ENCODE measurements around the gene SPEN. TPM values are rescaled to one million over a fixed set of nuclear protein-coding genes. Genes with fewer than 3 reads are reported as not detected.
"Not testable (repeated sequence)": the region's sequence is repeated elsewhere in the genome, so short reads cannot be mapped to it uniquely, and the experiment has no call there.

Gene SPEN
- total RNA-seq, 2 experiments from 2014 or later, result 37.0 to 41.9 TPM

- Mint-ChIP-seq H3K27ac (no peak overlapping the region), H3K4me1 (ENCODE audit: low read depth) (peaks cover 5% of the 10 kb centered on the region), H3K27me3 (no peaks in the 10 kb centered on the region), H3K36me3 (no peaks in the 10 kb centered on the region), H3K4me3 (no peak overlapping the region), H3K9me3 (no peaks in the 10 kb centered on the region)
- intact Hi-C loops (cut with micrococcal nuclease), result loop anchor here (5.0 kb wide), 1 partner anchor 101 kb away; no protein-coding TSS in a partner anchor
- POLR2A ChIA-PET, result no interaction called here
- CTCF ChIA-PET, result interaction anchor here (0.6 to 2.7 kb wide), 7 partner anchors 9 to 72 kb away, joined by 3 to 12 read pairs (median 9); partner anchors contain the start of gene SPEN
- DNase-seq, result no peak
These were observed 30.8 kb upstream of the SPEN start for GRCh38 chr1:15816674-15817073.

DNA sequence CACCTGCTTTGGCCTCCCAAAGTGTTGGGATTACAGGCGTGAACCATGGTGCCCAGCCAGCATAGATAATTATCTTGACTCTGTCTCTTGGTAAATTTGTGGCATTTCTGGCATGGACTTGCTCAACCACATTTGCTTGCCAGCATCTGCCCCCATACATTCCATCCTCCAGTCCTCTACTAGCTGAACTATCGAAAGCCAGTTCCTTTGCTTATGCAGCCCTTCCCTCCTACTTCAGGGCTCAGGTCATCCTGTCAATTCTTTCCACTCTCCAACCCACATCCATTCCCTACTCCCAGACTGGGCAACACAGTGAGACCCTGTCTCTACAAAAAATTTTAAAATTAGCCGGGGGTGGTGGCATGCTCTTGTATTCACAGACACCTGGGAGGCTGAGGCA lies 27.0 kb upstream of the SPEN start:
- no peak for DNase-seq
- H3K36me3 Mint-ChIP-seq, result no peaks in the 10 kb centered on the region
- no peak overlapping the region for H3K4me3 Mint-ChIP-seq
- no peaks in the 10 kb centered on the region for H3K27me3 Mint-ChIP-seq
- H3K9me3 Mint-ChIP-seq, result no peaks in the 10 kb centered on the region
- intact Hi-C loops (cut with micrococcal nuclease), result no loop called here
- ChIA-PET CTCF (no interaction called here), POLR2A (no interaction called here)
- no peak overlapping the region for H3K27ac Mint-ChIP-seq
- H3K4me1 Mint-ChIP-seq (ENCODE audit: low read depth), result peaks cover 3% of the 10 kb centered on the region

- CTCF ChIA-PET, result interaction anchor here (1.3 to 1.9 kb wide), 2 partner anchors 10 kb away, joined by 3 to 4 read pairs; no protein-coding TSS in a partner anchor
- Mint-ChIP-seq H3K27me3 (no peaks in the 10 kb centered on the region), H3K4me1 (ENCODE audit: low read depth) (peaks cover 8% of the 10 kb centered on the region), H3K36me3 (no peaks in the 10 kb centered on the region), H3K27ac (no peak overlapping the region), H3K4me3 (no peak overlapping the region), H3K9me3 (no peaks in the 10 kb centered on the region)
- POLR2A ChIA-PET, result interaction anchor here (0.7 kb wide), 1 partner anchor 111 kb away, joined by 3 read pairs; no protein-coding TSS in a partner anchor
- no peak for DNase-seq
- intact Hi-C loops (cut with micrococcal nuclease), result no loop called here
These were observed 21.7 kb upstream of the SPEN start for GRCh38 chr1:15825800-15826199.

- no peaks in the 10 kb centered on the region for H3K9me3 Mint-ChIP-seq
- intact Hi-C loops (cut with micrococcal nuclease), result no loop called here
- CTCF ChIA-PET, result interaction anchor here (1.3 to 1.9 kb wide), 2 partner anchors 9 to 11 kb away, joined by 3 to 4 read pairs; no protein-coding TSS in a partner anchor
- no peak overlapping the region for H3K4me3 Mint-ChIP-seq
- H3K27me3 Mint-ChIP-seq, result no peaks in the 10 kb centered on the region
- no peak overlapping the region for H3K27ac Mint-ChIP-seq
- peaks cover 12% of the 10 kb centered on the region for H3K4me1 Mint-ChIP-seq (ENCODE audit: low read depth)
- peaks cover 4% of the 10 kb centered on the region for H3K36me3 Mint-ChIP-seq
- DNase-seq, result no peak
- POLR2A ChIA-PET, result no interaction called here
These were observed 20.5 kb upstream of the SPEN start for GRCh38 chr1:15826810-15827507.

GRCh38 chr1:15827567-15827966 lies 19.9 kb upstream of the SPEN start:
- H3K27ac Mint-ChIP-seq; H3K27me3 Mint-ChIP-seq; intact Hi-C loops (cut with micrococcal nuclease); H3K36me3 Mint-ChIP-seq; POLR2A ChIA-PET; H3K4me3 Mint-ChIP-seq; H3K9me3 Mint-ChIP-seq; DNase-seq: not testable (repeated sequence)
- H3K4me1 Mint-ChIP-seq (ENCODE audit: low read depth), result peaks cover 13% of the 10 kb centered on the region
- CTCF ChIA-PET, result interaction anchor here (0.8 kb wide), 1 partner anchor 43 kb away, joined by 4 read pairs; no protein-coding TSS in a partner anchor

DNA sequence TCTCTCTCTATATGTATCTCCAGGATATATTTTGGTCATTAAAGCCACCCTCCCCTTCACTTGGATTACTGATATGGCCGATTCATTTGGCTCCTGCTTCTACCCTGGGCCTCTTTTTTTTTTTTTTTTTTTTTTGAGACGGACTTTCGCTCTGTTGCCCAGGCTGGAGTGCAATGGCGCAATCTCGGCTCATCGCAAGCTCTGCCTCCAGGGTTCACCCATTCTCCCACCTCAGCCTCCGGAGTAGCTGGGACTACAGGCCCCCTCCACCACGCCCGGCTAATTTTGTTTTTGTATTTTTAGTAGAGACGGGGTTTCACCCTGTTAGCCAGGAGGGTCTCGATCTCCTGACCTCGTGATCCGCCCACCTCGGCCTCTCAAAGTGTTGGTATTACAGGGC lies 18.6 kb upstream of the SPEN start:
- H3K36me3 Mint-ChIP-seq; H3K27me3 Mint-ChIP-seq; intact Hi-C loops (cut with micrococcal nuclease); H3K9me3 Mint-ChIP-seq; POLR2A ChIA-PET; H3K4me3 Mint-ChIP-seq; DNase-seq; H3K27ac Mint-ChIP-seq: not testable (repeated sequence)
- peaks cover 18% of the 10 kb centered on the region for H3K4me1 Mint-ChIP-seq (ENCODE audit: low read depth)
- CTCF ChIA-PET, result interaction anchor here (2.2 kb wide), 1 partner anchor 13 kb away, joined by 10 read pairs; no protein-coding TSS in a partner anchor

- Mint-ChIP-seq H3K36me3 (peaks cover 4% of the 10 kb centered on the region), H3K27ac (no peak overlapping the region), H3K27me3 (no peaks in the 10 kb centered on the region), H3K4me3 (no peak overlapping the region), H3K9me3 (no peaks in the 10 kb centered on the region), H3K4me1 (ENCODE audit: low read depth) (peaks cover 18% of the 10 kb centered on the region)
- DNase-seq, result no peak
- ChIA-PET CTCF (interaction anchor here (2.2 kb wide), 1 partner anchor 14 kb away, joined by 10 read pairs; no protein-coding TSS in a partner anchor), POLR2A (no interaction called here)
- intact Hi-C loops (cut with micrococcal nuclease), result no loop called here
These were observed 17.2 kb upstream of the SPEN start for GRCh38 chr1:15830258-15830657.

GRCh38 chr1:15833069-15833679 lies 14.3 kb upstream of the SPEN start:
- peak overlapping the region; percentile 96 for H3K27ac Mint-ChIP-seq
- peaks cover 4% of the 10 kb centered on the region for H3K36me3 Mint-ChIP-seq
- H3K27me3 Mint-ChIP-seq, result no peaks in the 10 kb centered on the region
- ChIA-PET POLR2A (interaction anchor here (0.6 to 3.3 kb wide), 10 partner anchors 11 to 609 kb away, joined by 3 to 97 read pairs (median 6); partner anchors contain the start of genes CPLANE2, SPEN and ZBTB17), CTCF (interaction anchor here (0.7 to 2.7 kb wide), 8 partner anchors 10 to 421 kb away, joined by 3 to 13 read pairs (median 5); partner anchors contain the start of gene SPEN)
- H3K4me3 Mint-ChIP-seq, result peak overlapping the region; percentile 81
- no peaks in the 10 kb centered on the region for H3K9me3 Mint-ChIP-seq
- DNase-seq, result peak; percentile 71
- intact Hi-C loops (cut with micrococcal nuclease), result no loop called here
- peaks cover 26% of the 10 kb centered on the region for H3K4me1 Mint-ChIP-seq (ENCODE audit: low read depth)

GRCh38 chr1:15833842-15834405 lies 13.6 kb upstream of the SPEN start:
- Mint-ChIP-seq H3K4me3 (peak overlapping the region; percentile 81), H3K27me3 (no peaks in the 10 kb centered on the region), H3K36me3 (peaks cover 4% of the 10 kb centered on the region), H3K27ac (peak overlapping the region; percentile 96), H3K9me3 (no peaks in the 10 kb centered on the region), H3K4me1 (ENCODE audit: low read depth) (peaks cover 26% of the 10 kb centered on the region)
- ChIA-PET POLR2A (interaction anchor here (1.0 to 3.3 kb wide), 8 partner anchors 10 to 403 kb away, joined by 3 to 97 read pairs (median 9); partner anchors contain the start of genes CPLANE2, SPEN and ZBTB17), CTCF (interaction anchor here (0.7 to 2.7 kb wide), 4 partner anchors 14 to 161 kb away, joined by 3 to 13 read pairs (median 8); partner anchors contain the start of gene SPEN)
- no peak for DNase-seq
- intact Hi-C loops (cut with micrococcal nuclease), result loop anchor here (1.0 kb wide), 2 partner anchors 115 to 132 kb away; no protein-coding TSS in a partner anchor

GRCh38 chr1:15834406-15835204 lies 12.9 kb upstream of the SPEN start:
- peak overlapping the region; percentile 81 for H3K4me3 Mint-ChIP-seq
- CTCF ChIA-PET, result interaction anchor here (0.7 to 2.7 kb wide), 4 partner anchors 13 to 160 kb away, joined by 3 to 13 read pairs (median 8); partner anchors contain the start of gene SPEN
- H3K9me3 Mint-ChIP-seq, result no peaks in the 10 kb centered on the region
- DNase-seq, result peak; percentile 94
- POLR2A ChIA-PET, result interaction anchor here (0.6 to 3.3 kb wide), 8 partner anchors 10 to 403 kb away, joined by 3 to 97 read pairs (median 7); partner anchors contain the start of genes CPLANE2, SPEN and ZBTB17
- H3K4me1 Mint-ChIP-seq (ENCODE audit: low read depth), result peaks cover 26% of the 10 kb centered on the region
- H3K36me3 Mint-ChIP-seq, result peaks cover 4% of the 10 kb centered on the region
- no peaks in the 10 kb centered on the region for H3K27me3 Mint-ChIP-seq
- intact Hi-C loops (cut with micrococcal nuclease), result loop anchor here (1.0 kb wide), 5 partner anchors 13 to 533 kb away; partner anchors contain the start of genes SPEN, SZRD1 and ZBTB17
- H3K27ac Mint-ChIP-seq, result peak overlapping the region; percentile 96

- H3K4me3 Mint-ChIP-seq, result peak overlapping the region; percentile 81
- peak overlapping the region; percentile 96 for H3K27ac Mint-ChIP-seq
- DNase-seq, result no peak
- H3K27me3 Mint-ChIP-seq, result no peaks in the 10 kb centered on the region
- peaks cover 21% of the 10 kb centered on the region for H3K4me1 Mint-ChIP-seq (ENCODE audit: low read depth)
- POLR2A ChIA-PET, result interaction anchor here (0.6 to 3.4 kb wide), 4 partner anchors 12 to 373 kb away, joined by 3 to 97 read pairs (median 36); partner anchors contain the start of gene SPEN
- CTCF ChIA-PET, result interaction anchor here (1.0 to 3.6 kb wide), 6 partner anchors 9 to 116 kb away, joined by 3 to 17 read pairs (median 3); partner anchors contain the start of gene SPEN
- intact Hi-C loops (cut with micrococcal nuclease), result loop anchor here (1.0 kb wide), 3 partner anchors 12 to 532 kb away; partner anchors contain the start of genes SPEN, SZRD1 and ZBTB17
- H3K9me3 Mint-ChIP-seq, result no peaks in the 10 kb centered on the region
- peaks cover 4% of the 10 kb centered on the region for H3K36me3 Mint-ChIP-seq
These were observed 12.2 kb upstream of the SPEN start for GRCh38 chr1:15835205-15835740.
